Kidney (tissue), 14 donors: ENCODE results near the gene C19orf47. TPM values are rescaled to one million over a fixed set of nuclear protein-coding genes. Genes with fewer than 3 reads are reported as not detected.

ENCODE experiments used
- DNase-seq, 5 donors: peaks; one replicate each; pipeline ENCODE4 v3.0.0-alpha.2; 2013 to 2020
- FAIRE-seq: peaks from 2 replicates; lab custom pipeline; 2012; peaks lifted over from hg19 to GRCh38; lab: Jason Lieb, UNC
- H3K27ac ChIP-seq, 2 donors: one replicate each; pipeline ENCODE4 v1.7.0; 2013; ENCODE audit warnings: low read depth in 2 of 2, low read length in 2 of 2, inconsistent platforms in 1 of 2
- H3K27me3 ChIP-seq: one replicate; pipeline ENCODE4 v1.7.1; 2013; ENCODE audit warnings: low read length, inconsistent platforms; ENCODE audit not compliant: control insufficient read depth, insufficient read depth
- H3K36me3 ChIP-seq, 3 donors: one replicate each; pipeline versions ENCODE4 v1.7.0 to v1.7.1; 2013; ENCODE audit warnings: low read length in 3 of 3, control low read depth in 1 of 3, inconsistent platforms in 1 of 3; ENCODE audit not compliant: insufficient read depth in 3 of 3, control insufficient read depth in 2 of 3
- H3K4me1 ChIP-seq, 3 donors: one replicate each; pipeline versions ENCODE4 v1.7.0 to v1.7.1; 2013; ENCODE audit warnings: low read length in 3 of 3, inconsistent platforms in 1 of 3, low read depth in 1 of 3; ENCODE audit not compliant: control insufficient read depth in 2 of 3, insufficient read depth in 2 of 3
- H3K4me3 ChIP-seq, 3 donors: one replicate each; pipeline versions ENCODE4 v1.7.0 to v1.8.1; 2013; ENCODE audit warnings: low read length in 3 of 3, control low read depth in 1 of 3, inconsistent platforms in 1 of 3
- H3K9ac ChIP-seq, 3 donors: one replicate each; pipeline versions ENCODE4 v1.7.0 to v1.7.1; 2013; ENCODE audit warnings: low read length in 3 of 3, control low read depth in 1 of 3, inconsistent platforms in 1 of 3
- H3K9me3 ChIP-seq, 3 donors: one replicate each; pipeline versions ENCODE4 v1.7.0 to v1.7.1; 2013; ENCODE audit warnings: low read length in 3 of 3, control low read depth in 1 of 3, inconsistent platforms in 1 of 3; ENCODE audit not compliant: control insufficient read depth in 2 of 3, insufficient read depth in 1 of 3
- CTCF ChIP-seq: IDR thresholded peaks from 3 replicates; pipeline ENCODE4 v1.5.1; 2012; ENCODE audit warnings: mild to moderate bottlenecking, moderate library complexity, borderline replicate concordance; ENCODE audit not compliant: insufficient read depth; ENCODE audit errors: extremely low read depth
- intact Hi-C: fragments of 100-400 bp; cut with DNase I; formaldehyde crosslinking; loops from one replicate; pipeline ENCODE4 v1.11.1; 2022
- polyA plus RNA-seq: library from polyadenylated mRNA; stranded (reverse); fragments of 350-450 nt; fragmentation: Illumina TruSeq; extraction: RNeasy Lipid Tissue Mini Kit (QIAGEN cat#74804); gene quantifications from one replicate; pipeline ENCODE4 v1.2.3, GENCODE V29; 2014; ENCODE audit warnings: low read depth, low replicate concordance; ENCODE audit not compliant: insufficient read depth
- total RNA-seq: library from RNA; stranded (reverse); fragmentation: NEBNext Ultra II Directional; extraction: Animal tissue kit (Norgen Biotek cat#: 25700); gene quantifications from one replicate; pipeline ENCODE4 v1.2.1, GENCODE V29; 2021
- donor health status: control.
- donor health status: control.
- donor health status: control.
- donor health status: control.
- donor health status: control.
- donor health status: DM: yes; HTN: yes; CAD: no.
- donor health status: Normal renal cell carcinoma (clear cell type).

The C19orf47 gene
- total and polyA plus RNA-seq, 2 donors from 2014 or later = 12.9 to 13.0 TPM

- no peak for TF ChIP-seq CTCF
- intact Hi-C loops = no loop called here
- FAIRE-seq = no peak
- no peaks in the 10 kb centered on the region for H3K27me3 ChIP-seq
- H3K27ac ChIP-seq = no peak overlapping the region
- no peak for DNase-seq
- peaks cover 2 to 8% (median 3%) of the 10 kb centered on the region in 3 donors for H3K36me3 ChIP-seq
- no peak overlapping the region for H3K9ac ChIP-seq
- H3K4me1 ChIP-seq = no peaks in the 10 kb centered on the region
- no peak overlapping the region for H3K4me3 ChIP-seq
- no peaks in the 10 kb centered on the region for H3K9me3 ChIP-seq
Measured at GRCh38 chr19:40379446-40380198, 31.4 kb upstream of the C19orf47 start.

GRCh38 chr19:40378509-40378908 is 30.3 kb upstream of the C19orf47 start:
- Histone ChIP-seq H3K36me3 (peaks cover 5 to 15% (median 9%) of the 10 kb centered on the region in 3 donors), H3K4me3 (no peak overlapping the region), H3K9me3 (no peaks in the 10 kb centered on the region), H3K27me3 (no peaks in the 10 kb centered on the region), H3K27ac (no peak overlapping the region), H3K9ac (no peak overlapping the region), H3K4me1 (no peaks in the 10 kb centered on the region)
- no peak for TF ChIP-seq CTCF
- FAIRE-seq (no peak), DNase-seq (no peak)
- intact Hi-C loops = no loop called here

- DNase-seq = no peak
- peaks cover 5 to 15% (median 9%) of the 10 kb centered on the region in 3 donors for H3K36me3 ChIP-seq
- H3K27ac ChIP-seq = no peak overlapping the region
- H3K9me3 ChIP-seq = no peaks in the 10 kb centered on the region
- no peak overlapping the region for H3K4me3 ChIP-seq
- FAIRE-seq = no peak
- no peak overlapping the region for H3K9ac ChIP-seq
- no peaks in the 10 kb centered on the region for H3K4me1 ChIP-seq
- H3K27me3 ChIP-seq = no peaks in the 10 kb centered on the region
- no peak for TF ChIP-seq CTCF
- intact Hi-C loops = no loop called here
Measured at GRCh38 chr19:40377876-40378385, 29.7 kb upstream of the C19orf47 start.
